UCSD-AML1 (cell line): ENCODE results near the gene DENND4C.
"Not testable (repeated sequence)": the region's sequence is repeated elsewhere in the genome, so short reads cannot be mapped to it uniquely, and the experiment has no call there.

Experiments
- DNase-seq: peaks from one replicate; lab custom pipeline; 2025; ENCODE audit not compliant: unreplicated experiment; lab: John Stamatoyannopoulos, UW

Gene DENND4C

DNA sequence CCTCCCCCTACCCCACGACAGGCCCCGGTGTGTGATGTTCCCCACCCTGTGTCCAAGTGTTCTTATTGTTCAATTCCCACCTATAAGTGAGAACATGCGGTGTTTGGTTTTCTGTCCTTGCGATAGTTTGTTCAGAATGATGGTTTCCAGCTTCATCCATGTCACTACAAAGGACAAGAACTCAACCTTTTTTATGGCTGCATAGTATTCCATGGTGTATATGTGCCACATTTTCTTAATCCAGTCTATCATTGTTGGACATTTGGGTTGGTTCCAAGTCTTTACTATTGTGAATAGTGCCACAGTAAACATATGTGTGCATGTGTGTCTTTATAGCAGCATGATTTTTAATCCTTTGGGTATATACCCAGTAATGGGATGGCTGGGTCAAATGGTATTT lies 35.1 kb downstream of the DENND4C start:
- DNase-seq = not testable (repeated sequence)

DNA sequence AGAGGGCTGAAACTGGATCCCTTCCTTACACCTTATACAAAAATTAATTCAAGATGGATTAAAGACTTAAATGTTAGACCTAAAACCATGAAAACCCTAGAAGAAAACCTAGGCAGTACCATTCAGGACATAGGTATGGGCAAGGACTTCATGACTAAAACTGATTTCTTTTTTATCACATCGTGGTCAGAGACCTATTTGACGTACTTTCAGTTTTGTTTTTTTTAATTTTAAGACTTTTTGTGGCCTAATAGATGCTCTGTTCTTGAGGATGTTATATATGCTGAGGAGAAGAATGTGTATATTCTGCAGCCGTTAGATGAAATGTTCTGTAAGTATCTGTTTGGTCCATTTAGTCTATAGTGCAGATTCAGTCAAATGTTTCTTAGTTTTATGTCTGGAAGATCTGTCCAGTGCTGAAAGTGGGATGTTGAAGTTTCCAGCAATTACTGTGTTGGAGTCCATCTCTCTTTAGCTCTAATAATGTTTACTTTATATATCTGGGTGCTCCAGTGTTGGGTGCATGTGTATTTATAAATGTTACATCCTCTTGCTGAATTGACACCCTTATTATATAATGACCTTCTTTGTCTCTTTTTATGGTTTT lies 36.4 kb downstream of the DENND4C start:
- not testable (repeated sequence) for DNase-seq

DNA sequence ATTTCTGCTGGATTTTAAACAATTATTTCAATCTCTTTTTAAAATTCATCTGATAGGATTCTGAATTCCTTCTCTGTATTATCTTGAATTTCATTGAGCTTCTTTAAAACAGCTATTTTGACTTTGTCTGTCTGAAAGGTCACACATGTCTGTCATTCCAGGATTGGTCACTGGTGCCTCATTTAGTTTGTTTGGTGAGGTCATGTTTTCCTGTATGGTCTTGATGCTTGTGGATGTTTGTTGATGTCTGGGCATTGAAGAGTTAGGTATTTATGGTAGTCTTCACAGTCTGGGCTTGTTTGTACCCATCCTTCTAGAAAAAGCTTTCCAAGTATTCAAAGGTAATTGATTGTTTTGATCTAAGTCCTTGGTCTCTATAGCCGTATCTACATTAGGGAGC lies 39.1 kb downstream of the DENND4C start:
- DNase-seq = no peak

DNA sequence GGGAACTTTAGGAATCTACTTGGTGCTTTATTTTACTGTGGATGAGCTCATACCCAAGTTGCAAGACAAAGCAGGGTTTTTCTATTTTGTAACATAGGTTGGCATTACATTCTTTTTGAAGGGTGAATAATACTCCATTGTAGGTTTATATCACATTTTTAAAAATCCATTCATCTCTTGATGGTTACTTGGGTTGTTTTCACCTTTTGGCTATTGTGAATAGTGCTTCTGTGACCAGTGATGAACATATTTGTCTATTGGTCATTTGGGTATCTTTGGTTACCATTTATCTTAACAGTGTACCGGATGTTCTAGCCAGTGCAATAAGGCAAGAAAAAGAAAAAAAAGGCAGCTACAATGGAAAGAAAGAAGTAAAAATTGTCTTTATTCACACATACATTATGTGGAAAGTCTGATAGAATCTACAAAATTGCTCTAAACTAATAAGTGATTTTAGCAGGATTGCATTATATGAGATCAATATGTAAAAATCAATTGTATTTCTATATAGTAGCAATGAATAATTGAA lies 40.0 kb downstream of the DENND4C start:
- no peak for DNase-seq

DNA sequence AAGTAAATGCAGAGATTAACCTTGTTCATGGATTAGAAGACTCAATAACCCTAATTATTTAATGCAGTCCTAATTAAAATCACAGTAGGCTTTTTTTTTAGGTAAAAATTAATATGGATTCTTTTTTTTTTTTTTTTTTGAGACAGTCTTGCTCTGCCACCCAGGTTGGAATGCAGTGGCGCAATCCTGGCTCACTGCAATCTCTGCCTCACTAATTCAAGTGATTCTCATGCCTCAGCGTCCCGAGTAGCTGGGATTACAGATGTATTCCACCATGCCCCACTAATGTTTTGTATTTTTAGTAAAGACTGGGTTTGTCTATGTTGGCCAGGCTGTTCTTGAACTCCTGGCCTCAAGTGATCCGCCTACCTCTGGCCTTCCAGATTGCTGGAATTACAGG lies 40.6 kb downstream of the DENND4C start:
- no peak for DNase-seq

DNA sequence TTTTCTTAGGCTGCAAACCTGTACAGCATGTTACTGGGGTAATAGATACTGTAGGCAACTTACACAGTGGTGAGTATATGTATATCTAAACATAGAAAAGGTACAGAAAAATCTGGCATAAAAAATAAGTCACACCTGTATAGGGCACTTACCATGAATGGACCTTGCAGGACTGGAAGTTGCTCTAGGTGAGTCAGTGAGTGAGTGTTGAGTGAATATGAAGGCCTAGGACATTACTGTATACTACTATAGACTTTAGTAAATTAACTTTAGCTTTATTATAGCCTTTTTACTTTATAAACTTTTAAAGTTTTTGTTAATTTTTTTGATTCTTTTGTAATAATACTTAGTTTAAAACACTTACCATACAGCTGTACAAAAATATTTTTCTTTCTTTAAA lies 51.3 kb downstream of the DENND4C start:
- no peak for DNase-seq

DNA sequence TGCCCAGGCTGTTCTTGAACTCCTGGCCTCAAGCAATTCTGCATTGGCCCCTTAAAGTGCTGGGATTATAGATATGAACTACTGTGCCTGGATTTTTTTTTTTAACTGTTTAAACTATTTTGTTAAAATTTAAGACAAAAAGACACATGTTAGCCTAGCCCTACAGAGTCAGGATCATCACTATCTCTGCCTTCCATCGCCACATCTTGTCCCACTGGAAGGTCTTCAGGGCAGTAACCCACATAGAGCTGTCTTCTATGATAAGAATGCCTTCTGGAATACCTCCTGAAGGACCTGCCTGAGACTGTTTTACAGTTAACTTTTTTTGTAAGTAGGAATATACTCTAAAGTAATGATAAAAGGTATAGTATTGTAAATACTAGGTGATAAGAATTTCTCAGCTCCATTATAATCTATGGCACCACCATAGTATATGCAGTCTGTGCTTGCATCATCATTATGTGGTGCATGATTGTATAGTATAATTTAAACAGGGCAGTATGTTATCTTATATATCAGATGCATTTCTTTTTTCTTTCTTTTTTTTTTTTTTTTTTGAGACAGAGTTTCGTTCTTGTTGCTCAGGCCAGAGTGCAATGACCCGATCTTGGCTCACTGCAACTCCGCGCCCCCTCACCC lies 52.7 kb downstream of the DENND4C start:
- DNase-seq = no peak

DNA sequence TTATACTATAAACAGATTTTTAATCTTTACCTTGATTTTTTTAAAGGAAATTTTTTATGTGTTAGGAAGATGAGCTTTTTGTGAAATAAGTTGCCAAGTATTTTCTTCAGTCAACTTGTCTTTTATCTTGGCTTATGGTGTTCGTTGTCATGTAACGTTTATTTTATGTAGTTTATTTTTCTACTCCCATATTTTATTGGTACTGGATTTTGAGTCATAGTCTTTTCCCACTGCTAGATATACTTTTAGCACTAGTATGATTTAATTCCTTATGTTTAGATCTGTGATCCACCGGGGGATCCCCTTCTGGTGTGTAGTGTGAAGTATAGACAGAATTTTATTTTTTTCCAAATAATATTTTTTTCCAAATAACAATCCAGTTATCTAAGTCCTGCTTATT lies 54.2 kb downstream of the DENND4C start:
- DNase-seq = no peak

DNA sequence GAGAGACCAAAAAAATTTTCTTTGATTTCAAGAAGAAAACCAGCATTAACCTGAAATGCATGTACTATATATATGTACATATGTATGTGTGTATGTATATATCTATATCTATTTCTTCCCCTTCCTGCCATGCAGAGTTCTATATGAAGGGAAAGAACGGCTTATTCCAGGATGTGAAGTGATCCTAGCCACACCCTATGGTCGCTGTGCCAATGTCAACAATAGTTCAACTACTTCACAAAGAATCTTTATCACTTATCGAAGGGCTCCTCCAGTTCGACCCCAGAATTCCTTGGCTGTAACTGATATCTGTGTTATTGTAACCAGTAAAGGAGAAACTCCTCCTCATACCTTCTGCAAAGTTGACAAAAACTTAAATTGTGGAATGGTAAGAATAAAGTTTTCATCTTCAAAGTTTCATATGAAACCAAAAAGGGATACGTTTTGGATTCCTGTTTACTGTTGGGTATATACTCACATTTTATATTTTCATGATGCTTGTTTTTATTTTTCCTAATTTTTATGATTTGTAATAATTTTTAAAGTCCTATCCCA lies 56.2 kb downstream of the DENND4C start:
- DNase-seq = no peak

DNA sequence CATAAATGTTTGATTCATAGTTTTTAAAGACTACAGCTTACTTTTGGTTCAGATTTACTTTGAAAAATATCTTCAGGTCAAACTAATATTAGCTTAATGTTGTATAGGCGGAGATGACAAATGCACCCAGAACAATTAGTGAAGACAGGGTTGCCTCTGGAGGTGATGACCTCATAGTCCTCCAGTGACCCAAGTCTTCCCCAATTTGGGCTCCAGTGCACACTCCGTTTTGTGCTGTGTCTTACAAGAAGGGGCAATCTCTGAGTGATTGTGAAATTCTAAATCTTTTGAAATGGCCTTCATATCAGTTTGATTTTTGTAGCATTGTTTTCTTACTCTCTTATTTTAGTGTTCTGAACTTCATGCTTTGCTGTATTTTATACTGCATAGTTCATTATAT lies 57.6 kb downstream of the DENND4C start:
- no peak for DNase-seq

DNA sequence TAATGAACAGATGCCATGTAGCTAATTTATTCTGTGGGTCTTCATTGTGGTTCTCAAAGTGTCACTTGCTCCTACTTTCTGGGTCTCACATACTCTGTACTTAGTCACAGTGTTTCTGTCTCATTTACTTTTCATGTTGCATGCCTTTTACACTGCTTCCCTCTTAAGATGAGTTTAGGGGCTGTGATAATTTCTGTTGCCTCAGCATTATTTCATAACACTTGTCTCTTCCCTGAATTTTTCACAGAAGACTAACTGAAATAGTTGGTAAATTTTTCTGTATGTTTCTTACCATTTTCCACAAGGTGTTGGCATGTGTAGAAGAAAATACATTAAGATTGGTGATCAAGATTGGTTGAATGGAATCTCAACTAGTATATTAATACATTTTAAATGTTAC lies 59.6 kb downstream of the DENND4C start:
- no peak for DNase-seq

DNA sequence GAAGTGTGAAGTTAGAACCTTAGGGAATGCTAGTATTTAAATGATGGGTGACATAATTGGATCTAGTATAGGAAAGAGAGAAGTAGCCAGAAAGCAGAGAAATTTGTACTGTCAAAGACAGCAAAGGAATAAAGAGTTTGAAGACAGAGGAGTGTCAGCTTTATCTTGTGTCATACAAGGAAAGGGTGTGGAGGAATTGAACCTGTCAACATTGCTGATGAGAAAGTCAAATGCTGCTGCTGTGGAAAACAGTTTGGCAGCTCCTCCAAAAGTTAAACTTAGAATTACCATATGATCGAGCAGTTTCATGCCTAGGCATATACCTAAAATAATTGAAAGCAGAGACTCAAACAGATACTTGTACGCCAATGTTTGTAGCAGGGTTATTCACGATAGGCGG lies 63.7 kb downstream of the DENND4C start:
- no peak for DNase-seq

DNA sequence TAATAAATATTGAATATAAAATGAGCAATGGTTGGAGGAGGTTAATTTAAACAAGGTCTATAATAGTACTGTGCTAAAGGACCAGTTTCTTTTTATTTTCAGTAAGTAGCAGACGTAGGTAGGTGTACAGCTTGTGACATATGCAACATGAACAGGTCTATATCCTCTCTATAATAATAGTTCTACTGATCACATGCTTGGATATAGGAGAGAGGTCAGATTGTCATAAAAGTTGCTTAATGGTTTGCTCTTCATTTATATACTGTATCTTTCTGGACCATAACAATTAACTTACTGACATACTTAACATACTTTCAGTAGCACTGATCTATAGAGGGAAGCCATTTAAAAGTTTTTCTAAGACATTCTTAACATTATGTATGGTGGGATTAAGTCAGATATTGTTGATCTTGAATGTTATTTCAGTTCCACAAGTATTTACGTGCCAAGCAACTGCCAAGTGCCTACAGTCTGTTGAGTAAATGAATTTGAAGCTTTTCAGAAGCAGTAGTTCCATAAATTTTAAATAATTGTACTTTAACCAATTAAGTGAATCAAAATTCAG lies 68.0 kb downstream of the DENND4C start:
- no peak for DNase-seq

DNA sequence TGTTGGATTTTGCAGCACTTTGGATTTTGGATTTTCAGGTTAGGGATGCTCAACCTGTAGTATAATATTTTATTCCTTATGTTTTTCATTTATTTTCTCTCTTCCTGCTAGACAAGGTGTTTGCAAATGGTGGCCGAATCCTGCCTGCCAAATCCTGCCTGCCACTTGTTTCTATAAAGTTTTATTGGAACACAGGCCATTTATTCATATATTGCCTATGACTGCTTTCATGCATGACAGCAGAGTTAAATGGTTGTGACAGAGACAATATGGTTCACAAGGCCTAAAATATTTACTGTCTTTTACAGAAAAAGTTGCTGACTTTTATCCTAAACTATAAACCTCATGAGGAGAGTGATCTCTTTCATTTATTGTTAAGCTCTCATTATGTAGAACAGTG lies 72.7 kb downstream of the DENND4C start:
- no peak for DNase-seq

DNA sequence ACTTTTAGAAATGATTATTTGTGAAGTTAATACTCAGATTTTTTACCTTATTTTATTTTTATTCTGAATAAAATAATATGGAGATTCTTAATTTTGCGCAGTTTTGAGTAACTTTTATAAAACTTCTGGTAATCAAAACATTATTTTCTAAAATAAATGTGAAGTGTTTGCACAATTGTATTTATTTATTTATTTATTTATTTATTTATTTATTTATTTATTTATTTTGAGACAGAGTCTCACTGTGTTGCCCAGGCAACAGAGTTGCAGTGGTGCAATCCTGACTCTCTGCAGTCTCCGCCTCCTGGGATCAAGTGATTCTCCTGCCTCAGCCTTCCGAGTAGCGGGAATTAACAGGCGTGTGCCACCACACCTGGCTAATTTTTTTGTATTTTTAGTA lies 76.1 kb downstream of the DENND4C start:
- DNase-seq = no peak

DNA sequence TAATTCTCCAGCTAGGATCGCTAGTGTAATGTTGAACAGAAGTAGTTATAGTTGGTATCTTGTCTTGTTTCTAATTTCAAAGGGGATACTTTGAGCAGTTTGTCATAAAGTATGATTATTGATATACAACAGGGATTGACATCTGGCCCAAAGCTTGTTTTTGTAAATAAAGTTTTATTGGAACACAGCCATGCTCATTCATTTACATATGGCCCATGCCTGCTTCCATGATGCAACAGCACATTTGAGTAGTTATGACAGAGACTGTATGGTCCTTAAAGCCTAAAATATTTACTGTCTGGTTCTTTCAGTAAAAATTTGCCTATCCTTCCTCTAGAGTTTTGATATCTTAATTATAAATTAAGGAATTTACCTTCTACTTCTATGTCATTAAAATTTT lies 79.8 kb downstream of the DENND4C start:
- no peak for DNase-seq

DNA sequence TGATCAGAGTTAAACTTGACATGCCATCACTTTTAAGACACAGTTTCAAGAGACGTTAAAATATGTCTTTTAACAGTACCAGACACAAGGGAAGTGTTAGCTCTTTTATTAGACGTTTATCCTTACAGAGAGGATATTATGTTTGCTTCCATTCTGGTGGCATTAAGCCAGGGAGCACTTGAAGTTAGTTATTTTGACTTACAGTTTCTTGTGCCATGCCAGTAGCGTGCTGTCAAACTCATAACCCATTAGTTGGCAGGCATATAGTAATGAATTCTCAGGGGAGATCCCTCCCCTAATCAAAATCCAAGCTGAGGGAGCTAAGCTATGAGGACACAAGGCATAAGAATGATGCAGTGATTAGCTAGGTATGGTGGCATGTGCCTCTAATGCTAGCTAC lies 83.1 kb downstream of the DENND4C start:
- DNase-seq = no peak

DNA sequence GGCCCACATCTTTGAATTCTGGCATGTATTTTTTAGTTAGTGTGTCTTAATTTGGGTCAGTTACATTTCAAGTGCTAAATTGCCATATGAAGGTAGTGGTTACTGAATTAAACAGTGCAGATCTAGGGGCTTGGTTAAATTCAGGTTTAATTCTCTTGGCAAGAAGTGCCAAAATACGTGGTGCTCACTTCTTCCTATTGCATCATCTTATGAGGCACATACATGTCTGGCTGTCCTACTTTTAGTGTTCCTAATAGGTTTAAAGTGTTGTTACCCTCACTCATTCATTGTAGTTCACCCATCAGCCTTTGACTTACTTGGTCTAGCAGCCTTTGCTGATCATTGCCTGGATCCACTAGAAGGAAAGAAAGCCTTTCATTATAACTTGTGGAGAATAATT lies 90.0 kb downstream of the DENND4C start:
- no peak for DNase-seq

DNA sequence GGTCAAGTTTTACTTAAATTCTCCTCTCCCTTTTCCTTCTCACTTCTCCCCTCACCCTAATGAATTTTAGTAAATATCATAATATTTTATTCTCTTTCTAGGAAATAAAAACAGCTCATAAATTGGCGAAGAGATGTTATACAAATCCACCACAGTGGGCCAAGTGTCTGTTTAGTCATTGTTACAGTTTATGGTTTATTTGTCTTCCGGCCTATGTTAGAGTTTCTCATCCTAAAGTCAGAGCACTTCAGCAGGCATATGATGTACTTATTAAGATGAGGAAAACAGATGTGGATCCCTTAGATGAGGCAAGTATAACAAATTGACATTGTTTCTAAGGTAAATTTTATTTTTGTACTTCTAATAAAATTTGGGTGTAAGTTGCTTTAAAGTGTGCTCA lies 101.4 kb downstream of the DENND4C start:
- DNase-seq = no peak

DNA sequence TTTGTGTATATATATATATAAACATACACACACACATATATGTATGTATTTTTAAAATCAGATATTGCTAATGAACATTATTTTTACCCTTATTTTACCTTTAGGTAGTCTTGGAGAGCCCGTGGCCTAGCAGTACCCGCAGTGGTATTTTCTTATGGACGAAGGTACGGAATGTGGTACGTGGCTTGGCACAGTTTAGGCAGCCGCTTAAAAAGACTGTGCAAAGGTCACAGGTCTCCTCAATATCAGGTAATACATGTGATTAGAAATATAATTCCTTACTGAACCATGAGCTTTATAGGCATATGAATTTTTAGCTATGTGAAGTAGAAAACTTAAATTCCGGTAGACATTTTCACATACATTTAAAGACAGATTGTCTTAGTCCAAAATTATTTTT lies 105.7 kb downstream of the DENND4C start:
- DNase-seq = no peak

DNA sequence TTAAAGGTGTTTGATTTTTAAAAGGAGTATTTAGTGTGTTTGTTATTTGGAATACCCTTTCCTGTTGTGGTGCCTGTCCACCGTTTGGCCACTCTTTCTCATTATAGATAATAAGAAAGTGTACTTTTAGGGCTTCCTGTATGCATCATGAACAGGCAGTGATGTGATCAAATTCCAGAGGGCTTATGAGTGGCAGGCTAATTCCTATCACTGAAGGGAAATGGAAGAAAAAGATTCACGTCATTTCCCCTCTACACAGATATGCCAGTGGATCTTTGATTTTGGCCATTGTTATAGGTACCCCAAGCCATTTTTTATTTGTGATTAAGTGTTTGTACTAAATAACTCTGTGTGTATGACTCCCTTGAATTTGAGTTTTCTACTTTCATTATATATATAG lies 112.5 kb downstream of the DENND4C start:
- DNase-seq = no peak

DNA sequence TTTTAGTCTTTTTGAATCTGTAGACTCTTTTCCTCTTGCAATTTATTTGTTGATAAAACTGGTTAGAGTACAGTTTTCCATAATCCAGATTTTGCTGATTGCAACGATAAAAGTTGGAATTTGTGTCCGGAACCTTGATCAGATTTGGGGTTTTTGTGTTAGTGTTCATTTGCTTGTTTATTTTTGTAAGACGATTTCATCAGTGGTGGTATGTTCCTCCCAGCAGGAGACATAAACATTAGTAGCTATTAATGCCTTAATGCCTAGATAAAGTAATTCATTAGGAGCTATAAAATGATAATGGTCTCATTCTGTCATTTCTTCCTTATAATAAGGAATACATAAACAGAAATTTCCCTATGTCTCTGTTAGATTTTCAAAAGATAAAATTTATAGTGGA lies 128.2 kb downstream of the DENND4C start:
- no peak for DNase-seq
